ENCODE results near the gene RTN4RL1.

RTN4RL1 gene

GRCh38 chr17:2059547-2060384 lies 34.6 kb upstream of the RTN4RL1 start:
- no peak for DNase-seq (ENCODE audit: low spot score)

GRCh38 chr17:2058586-2059546 lies 33.7 kb upstream of the RTN4RL1 start:
- DNase-seq (ENCODE audit: low spot score): no peak

GRCh38 chr17:2057760-2058585 lies 32.8 kb upstream of the RTN4RL1 start:
- no peak for DNase-seq (ENCODE audit: low spot score)

DNA sequence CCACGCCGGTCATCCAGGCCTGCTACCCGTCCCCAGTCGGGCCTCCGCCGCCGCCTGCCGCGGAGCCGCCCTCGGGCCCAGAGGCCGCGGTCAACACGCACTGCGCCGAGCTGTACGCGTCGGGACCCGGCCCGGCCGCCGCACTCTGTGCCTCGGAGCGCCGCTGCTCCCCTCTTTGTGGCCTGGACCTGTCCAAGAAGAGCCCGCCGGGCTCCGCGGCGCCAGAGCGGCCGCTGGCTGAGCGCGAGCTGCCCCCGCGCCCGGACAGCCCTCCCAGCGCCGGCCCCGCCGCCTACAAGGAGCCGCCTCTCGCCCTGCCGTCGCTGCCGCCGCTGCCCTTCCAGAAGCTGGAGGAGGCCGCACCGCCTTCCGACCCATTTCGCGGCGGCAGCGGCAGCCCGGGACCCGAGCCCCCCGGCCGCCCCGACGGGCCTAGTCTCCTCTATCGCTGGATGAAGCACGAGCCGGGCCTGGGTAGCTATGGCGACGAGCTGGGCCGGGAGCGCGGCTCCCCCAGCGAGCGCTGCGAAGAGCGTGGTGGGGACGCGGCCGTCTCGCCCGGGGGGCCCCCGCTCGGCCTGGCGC lies 32.1 kb upstream of the RTN4RL1 start:
- no peak for DNase-seq (ENCODE audit: low spot score)

DNA sequence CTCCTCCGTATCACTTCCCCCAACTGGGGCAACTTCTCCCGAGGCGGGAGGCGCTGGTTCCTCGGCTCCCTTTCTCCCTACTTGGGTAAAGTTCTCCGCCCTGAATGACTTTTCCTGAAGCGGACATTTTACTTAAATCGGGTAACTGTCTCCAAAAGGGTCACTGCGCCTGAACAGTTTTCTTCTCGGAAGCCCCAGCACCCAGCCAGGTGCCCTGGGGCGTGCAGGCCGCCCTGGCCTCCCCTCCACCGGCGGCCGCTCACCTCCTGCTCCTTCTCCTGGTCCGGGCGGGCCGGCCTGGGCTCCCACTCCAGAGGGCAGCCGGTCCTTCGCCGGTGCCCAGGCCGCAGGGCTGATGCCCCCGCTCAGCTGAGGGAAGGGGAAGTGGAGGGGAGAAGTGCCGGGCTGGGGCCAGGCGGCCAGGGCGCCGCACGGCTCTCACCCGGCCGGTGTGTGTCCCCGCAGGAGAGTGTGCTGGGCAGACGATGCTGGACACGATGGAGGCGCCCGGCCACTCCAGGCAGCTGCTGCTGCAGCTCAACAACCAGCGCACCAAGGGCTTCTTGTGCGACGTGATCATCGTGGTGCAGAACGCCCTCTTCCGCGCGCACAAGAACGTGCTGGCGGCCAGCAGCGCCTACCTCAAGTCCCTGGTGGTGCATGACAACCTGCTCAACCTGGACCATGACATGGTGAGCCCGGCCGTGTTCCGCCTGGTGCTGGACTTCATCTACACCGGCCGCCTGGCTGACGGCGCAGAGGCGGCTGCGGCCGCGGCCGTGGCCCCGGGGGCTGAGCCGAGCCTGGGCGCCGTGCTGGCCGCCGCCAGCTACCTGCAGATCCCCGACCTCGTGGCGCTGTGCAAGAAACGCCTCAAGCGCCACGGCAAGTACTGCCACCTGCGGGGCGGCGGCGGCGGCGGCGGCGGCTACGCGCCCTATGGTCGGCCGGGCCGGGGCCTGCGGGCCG lies 31.4 kb upstream of the RTN4RL1 start:
- DNase-seq (ENCODE audit: low spot score): no peak

DNA sequence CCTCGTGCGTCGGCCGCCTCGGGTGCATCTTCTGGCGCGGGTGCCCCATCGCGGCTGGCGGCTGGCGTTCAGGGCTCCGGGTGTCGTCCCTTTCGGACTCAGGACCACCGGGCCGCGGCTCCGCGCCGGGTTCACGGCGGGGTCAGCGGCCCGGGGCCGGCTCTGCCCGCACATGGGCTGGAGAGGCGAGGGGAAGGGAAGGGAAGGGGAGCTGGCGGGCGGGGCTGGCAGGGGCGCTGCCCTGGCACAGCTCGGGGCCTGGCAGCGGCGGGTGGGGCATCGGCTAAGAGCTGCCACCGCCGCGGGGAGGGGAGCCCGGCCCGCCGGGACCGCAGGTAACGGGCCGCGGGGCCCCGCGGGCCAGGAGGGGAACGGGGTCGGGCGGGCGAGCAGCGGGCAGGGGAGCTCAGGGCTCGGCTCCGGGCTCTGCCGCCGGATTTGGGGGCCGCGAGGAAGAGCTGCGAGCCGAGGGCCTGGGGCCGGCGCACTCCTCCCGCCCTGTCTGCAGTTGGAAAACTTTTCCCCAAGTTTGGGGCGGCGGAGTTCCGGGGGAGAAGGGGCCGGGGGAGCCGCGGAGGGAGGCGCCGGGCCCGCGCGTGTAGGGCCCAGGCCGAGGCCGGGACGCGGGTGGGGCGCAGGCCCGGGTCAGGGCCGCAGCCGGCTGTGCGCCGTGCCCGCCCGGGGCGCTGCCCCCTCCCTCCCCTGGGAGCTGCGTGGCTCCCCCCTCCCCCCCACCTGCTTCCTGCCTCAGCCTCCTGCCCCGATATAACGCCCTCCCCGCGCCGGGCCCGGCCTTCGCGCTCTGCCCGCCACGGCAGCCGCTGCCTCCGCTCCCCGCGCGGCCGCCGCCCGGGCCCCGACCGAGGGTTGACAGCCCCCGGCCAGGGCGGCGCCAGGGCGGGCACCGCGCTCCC lies 30.4 kb upstream of the RTN4RL1 start:
- DNase-seq (ENCODE audit: low spot score): no peak

DNA sequence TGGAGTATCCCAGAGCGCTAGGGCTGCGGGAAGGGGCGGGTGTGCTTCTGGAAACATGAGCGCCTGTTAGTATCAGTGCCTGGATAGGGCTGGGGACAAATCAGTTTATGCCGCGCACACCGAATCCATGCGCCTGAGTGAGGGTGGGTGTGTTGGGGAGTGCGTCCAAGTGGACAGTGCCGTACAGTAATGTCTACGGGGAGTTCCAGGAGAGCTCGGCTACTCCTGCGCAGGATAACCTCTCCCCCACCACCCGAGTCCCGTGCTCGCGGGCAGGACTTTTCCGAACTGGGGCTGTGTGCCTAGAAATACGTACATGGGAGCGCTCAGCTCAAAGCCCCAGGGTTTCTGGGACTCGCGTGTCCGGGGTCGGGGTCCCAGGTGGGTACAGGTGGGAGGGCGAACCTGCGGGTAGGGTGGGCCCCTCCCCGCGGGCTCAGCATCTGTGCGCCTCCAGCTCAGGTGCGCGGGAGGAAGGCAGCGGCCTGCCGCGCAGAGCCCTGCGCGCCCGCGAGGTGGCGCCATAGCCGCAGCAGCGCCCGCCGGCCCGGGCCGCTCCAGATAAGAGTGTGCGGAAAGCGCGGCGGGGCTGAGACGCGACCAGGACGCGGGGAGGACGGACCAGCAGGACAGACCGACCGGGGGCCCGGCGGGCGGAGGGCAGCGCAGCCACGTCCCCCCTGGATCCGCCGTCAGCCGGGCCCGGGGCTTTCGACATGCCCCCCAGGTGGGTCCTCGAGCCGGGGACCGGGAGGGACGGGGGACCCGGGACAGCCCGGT lies 29.6 kb upstream of the RTN4RL1 start, which contains the start of gene HIC1:
Gene HIC1 (plus strand): TSS at position 592 of the 780 bp plus-strand sequence. CDS start 1,588 bp downstream, outside the sequence.
- peak; percentile 76 for DNase-seq (ENCODE audit: low spot score)

DNA sequence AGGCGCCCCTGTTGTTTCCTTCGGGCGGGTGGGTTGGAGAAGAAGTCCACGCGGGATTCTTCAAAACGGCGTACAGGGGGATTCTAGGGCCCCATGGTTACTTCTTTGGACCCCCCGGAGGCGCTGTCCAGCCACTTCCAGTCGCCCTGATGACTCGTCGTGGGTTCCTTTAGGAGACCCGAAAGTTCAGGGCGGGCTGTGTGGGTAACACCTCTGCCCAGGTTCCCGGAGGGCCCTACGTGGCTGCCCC lies 29.1 kb upstream of the RTN4RL1 start:
- no peak for DNase-seq (ENCODE audit: low spot score)

DNA sequence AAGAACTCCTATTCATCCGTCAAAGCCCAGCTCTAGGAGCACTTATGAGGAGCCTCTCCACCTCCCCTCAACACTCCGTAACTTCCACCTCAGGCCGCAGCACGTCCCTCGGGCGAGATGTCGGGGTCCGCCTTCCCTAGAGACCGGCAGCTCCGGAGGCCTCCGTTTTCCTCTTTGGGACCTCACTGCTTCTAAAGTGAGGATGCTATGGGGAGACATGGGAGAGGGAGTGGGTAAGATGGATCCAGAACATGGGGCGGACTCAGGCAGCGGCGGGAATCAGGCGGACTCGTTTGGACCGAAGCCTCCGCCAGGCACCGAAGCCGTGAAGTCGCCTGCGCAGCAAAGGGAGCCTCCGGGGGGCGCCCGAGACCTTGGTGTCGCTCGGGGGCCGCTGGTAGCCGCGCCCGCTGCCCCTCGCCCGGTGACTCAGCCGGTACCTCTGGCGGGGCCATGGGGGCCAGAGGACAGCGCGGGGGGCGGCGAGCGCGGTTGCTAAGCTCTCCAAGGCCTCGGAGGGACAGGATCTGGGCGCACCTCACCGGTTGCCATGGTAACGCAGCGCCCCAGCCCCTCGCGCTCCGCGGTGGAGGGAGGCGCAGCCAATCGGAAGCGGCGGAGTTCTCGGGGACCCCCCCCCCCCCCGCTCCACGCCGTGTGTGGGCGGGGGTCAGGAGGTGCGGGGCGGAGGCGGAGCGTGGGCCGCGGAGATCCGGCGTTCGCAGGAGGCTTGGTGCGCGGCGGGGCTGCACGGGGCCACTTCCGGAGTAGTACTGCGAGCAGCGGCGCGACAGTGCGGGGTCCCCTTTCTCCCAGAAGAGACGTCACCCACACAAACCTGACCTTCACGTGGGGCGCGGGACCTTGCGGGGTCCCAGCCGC lies 28.5 kb upstream of the RTN4RL1 start:
- peak; percentile 72 for DNase-seq (ENCODE audit: low spot score)

- no peak for DNase-seq (ENCODE audit: low spot score)
Measured at GRCh38 chr17:2051933-2052559, 26.9 kb upstream of the RTN4RL1 start.

GRCh38 chr17:2051061-2051932 lies 26.2 kb upstream of the RTN4RL1 start:
- DNase-seq (ENCODE audit: low spot score): no peak

DNA sequence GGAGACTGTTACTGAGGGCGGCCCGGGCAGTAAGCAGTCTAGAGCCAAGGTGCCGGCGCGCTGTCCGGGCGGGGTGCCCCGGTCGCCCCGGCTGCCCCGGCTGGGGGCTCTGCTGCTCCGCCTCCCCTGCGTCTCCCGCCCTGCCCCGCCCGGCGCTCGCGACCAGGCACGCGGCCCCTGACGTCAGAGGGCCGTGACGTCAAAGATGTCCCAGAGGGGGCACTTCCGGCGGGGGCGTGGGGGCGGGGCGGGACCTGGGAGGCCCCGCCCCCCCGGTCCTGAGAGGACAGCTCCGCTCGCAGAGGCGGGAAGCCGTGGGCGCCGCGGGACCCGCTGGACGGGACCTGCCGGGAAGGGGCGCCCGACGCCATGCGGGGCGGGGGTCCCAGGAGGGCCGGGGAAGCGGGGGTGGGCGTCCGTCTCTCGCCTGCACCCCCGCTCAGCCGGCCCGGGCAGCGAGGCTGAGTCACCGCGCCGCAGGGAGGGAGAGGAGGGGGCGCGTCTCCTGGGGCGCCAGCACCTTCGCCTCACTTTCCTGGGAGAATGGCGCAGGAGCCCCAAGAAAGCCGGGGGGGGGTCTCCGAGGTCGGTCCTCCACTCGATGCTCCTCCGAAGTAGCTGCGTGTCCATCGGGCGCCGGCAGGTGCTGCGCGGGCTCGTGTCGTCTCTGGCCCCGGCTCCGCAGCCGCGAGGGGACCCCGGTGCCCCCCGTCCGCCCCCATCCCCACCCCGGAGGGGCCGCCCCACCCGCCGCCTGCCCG lies 25.3 kb upstream of the RTN4RL1 start:
- peak; percentile 85 for DNase-seq (ENCODE audit: low spot score)

DNA sequence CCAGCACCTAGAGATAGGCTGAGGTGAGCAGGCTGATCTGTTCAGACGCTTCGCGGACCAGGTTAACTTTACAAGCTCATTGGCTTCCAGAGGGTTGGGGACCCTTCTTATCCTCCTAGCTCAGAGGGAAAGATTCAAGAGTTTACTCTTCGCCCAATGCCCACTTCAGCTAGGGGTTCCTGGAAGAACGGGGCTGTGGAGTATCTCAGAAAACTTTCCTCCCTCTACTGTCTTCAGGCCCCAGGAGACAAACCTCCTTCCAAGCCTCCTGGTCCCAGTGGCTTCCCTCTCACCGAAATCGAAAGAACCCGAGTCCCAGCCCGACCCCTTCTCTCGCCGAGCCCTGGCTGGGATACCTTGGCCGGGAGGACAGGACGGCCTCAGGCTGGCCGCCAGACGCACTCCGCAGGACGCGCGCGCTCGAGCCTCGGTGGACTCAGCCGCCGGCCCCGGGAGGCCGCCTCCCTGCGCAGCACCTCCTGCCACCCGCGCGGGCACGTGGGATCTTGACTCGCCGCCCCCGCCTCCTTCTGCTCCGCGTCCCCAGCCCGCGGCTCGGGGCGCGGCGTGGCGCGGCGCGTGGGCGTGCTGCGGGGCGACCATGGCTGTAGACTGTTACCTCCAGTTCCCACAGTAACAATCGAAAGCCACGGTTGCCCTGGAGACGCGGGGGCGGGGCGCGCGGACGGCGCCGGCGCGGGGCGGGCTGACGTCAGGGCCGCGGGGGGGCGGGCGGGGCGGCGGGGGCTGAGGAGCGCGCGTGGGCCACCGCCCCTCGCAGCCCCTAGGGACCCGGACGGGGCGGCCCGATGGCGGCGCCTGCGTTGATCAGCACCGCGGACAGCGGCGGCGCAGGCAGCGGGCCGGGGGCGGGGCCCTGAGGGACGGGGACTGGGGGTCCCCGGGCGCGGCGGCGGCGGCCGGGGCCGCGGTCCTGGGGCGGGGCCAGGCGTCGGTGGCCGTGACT lies 24.5 kb upstream of the RTN4RL1 start:
- DNase-seq (ENCODE audit: low spot score): peak; percentile 71

DNA sequence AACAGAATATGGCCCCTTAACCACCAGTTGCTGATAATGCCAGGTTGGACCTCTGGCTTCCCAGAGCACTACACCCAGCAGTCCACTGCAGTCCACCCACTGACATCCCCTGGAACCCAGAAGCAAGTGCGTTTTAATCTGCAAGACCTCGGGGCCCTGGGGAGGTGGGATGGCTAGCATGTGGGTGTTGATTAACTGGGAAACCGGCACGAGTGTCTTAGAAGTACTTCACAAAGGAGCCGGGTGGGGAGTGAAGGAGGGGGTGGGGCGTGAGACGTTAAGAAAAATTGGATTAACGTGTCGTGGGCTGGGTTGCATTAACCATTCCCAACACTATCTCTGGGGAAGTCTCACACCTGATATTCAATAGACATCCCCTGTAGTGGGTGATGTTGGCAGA lies 23.7 kb upstream of the RTN4RL1 start:
- no peak for DNase-seq (ENCODE audit: low spot score)
